ENCODE measurements around the gene IGLL1. TPM values are rescaled to one million over a fixed set of nuclear protein-coding genes. Genes with fewer than 3 reads are reported as not detected.

The IGLL1 gene
- total and polyA plus RNA-seq, 7 experiments from 2014 or later = 0.72 TPM; not detected in 6

DNA sequence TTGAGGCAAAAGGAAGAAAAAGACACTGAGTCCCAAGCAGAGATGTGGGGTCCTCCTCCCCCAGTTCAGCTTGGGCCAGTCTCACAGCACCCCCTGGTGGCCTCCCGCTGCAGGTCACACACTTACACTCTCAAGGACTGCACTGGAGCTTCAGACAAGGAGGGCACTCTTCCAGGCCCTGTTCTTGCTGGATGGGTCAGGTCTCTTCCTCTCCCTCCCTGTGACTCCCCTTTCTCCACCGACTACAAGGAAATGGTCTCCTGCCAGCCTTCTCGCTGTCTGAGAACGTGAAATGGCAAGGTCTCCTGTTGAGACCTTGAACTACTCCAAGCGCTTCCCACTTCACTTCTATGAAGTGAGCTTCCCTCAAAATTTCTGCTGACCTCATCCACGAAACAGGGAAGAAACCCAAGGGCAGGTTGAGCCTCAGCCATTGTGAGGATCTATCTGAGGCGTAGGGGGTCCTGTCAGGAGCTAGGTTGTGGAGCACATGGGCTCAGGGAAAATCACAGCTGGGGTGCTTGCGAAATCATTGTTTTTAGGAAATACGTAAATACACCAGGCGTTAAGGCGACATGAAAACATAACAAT, 11.2 kb upstream of the IGLL1 start:
- Mint-ChIP-seq H3K4me3 (no peak overlapping the region), H3K27ac (peak overlapping the region in 1 of 9 donors; percentile 10), H3K36me3 (peaks cover 0 to 10% (median 5%) of the 10 kb centered on the region in 5 donors), H3K27me3 (peaks cover 0 to 2% (median 0%) of the 10 kb centered on the region in 5 donors), H3K9me3 (peaks cover 0 to 12% (median 0%) of the 10 kb centered on the region in 11 donors), H3K4me1 (peaks cover 0 to 7% (median 0%) of the 10 kb centered on the region in 7 donors)
- DNase-seq (peak in 8 of 9 donors; percentile 26 to 55 (median 44)), ATAC-seq (peak; percentile 76)
- Histone ChIP-seq H3K36me3 (ENCODE audit: control insufficient read depth in 2 of 3, insufficient read depth in 3 of 3, low read length in 3 of 3) (no peaks in the 10 kb centered on the region), H3K27me3 (ENCODE audit: control insufficient read depth in 2 of 2, insufficient read depth in 2 of 2, low read length in 2 of 2) (no peaks in the 10 kb centered on the region), H3K4me1 (ENCODE audit: control insufficient read depth in 2 of 2, insufficient read depth in 2 of 2, low read length in 2 of 2) (no peaks in the 10 kb centered on the region), H3K4me3 (ENCODE audit: low read length) (no peak overlapping the region), H3K27ac (ENCODE audit: low read depth, low read length) (no peak overlapping the region), H3K9me3 (ENCODE audit: control insufficient read depth in 2 of 3, low read length in 3 of 3) (no peaks in the 10 kb centered on the region)
- intact Hi-C loops (cut with micrococcal nuclease) = no loop called here
- ChIA-PET CTCF (interaction anchor here (0.9 to 1.0 kb wide), 2 partner anchors 205 to 258 kb away, joined by 3 read pairs; no protein-coding TSS in a partner anchor), POLR2A (no interaction called here)

DNA sequence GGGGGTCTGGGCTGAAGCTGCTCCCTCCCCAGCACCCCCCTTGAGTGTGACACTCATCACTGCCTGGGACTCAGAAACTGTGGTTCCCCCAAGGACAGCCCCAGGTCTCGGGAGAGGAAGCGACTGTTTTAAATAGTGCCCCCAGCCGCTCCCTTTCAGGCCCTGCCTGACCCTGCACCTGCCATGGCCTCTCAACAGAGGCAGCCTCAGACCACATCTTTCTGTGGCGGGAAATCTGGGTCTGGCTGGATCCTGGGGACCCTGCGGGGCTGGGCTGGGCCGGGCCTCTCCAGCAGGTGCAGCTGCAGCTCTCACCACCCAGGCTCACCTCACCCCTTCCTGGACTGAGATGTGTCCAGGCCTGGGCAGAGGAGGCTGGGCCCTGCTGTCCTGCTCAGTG, 3.7 kb upstream of the IGLL1 start:
- Histone ChIP-seq H3K9me3 (ENCODE audit: control insufficient read depth in 2 of 3, low read length in 3 of 3) (no peaks in the 10 kb centered on the region), H3K36me3 (ENCODE audit: control insufficient read depth in 2 of 3, insufficient read depth in 3 of 3, low read length in 3 of 3) (no peaks in the 10 kb centered on the region), H3K27me3 (ENCODE audit: control insufficient read depth in 2 of 2, insufficient read depth in 2 of 2, low read length in 2 of 2) (no peaks in the 10 kb centered on the region), H3K4me1 (ENCODE audit: control insufficient read depth in 2 of 2, insufficient read depth in 2 of 2, low read length in 2 of 2) (no peaks in the 10 kb centered on the region), H3K4me3 (ENCODE audit: low read length) (no peak overlapping the region), H3K27ac (ENCODE audit: low read depth, low read length) (no peak overlapping the region)
- peaks cover 0 to under 1% (median 0%) of the 10 kb centered on the region in 11 donors for H3K9me3 Mint-ChIP-seq
- DNase-seq (no peak), ATAC-seq (no peak)
- H3K4me1 Mint-ChIP-seq = peaks cover 0 to 5% (median 0%) of the 10 kb centered on the region in 7 donors
- no peaks in the 10 kb centered on the region for H3K36me3 Mint-ChIP-seq
- POLR2A ChIA-PET = no interaction called here
- H3K4me3 Mint-ChIP-seq = no peak overlapping the region
- no peak overlapping the region for H3K27ac Mint-ChIP-seq
- CTCF ChIA-PET = interaction anchor here (0.6 kb wide), 1 partner anchor 315 kb away, joined by 3 read pairs; no protein-coding TSS in a partner anchor
- H3K27me3 Mint-ChIP-seq = peaks cover 0 to 16% (median 11%) of the 10 kb centered on the region in 5 donors
- intact Hi-C loops (cut with micrococcal nuclease) = no loop called here

DNA sequence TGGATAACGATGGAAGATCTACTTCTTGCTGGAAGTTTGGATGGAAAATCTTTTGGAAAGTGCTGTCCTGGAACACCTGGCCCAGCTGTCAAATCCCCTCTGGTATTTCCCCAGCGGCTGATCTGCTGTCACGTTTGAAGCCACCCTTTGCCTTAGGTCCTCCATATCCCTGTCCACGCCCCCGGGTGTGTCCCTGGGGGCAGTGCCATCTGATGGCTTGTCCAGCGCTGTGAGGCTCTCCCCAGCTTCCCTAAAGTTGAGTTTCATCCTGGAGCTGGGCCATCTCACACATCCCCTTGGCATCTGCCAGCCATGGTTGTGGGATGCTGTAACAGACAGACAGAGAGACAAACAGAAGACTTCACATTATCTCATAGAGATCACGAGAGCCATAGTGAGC, 3.1 kb upstream of the IGLL1 start:
- DNase-seq = no peak
- no peak overlapping the region for H3K4me3 Mint-ChIP-seq
- no peaks in the 10 kb centered on the region for H3K36me3 ChIP-seq (ENCODE audit: control insufficient read depth in 2 of 3, insufficient read depth in 3 of 3, low read length in 3 of 3)
- H3K4me1 ChIP-seq (ENCODE audit: control insufficient read depth in 2 of 2, insufficient read depth in 2 of 2, low read length in 2 of 2) = no peaks in the 10 kb centered on the region
- no peaks in the 10 kb centered on the region for H3K36me3 Mint-ChIP-seq
- peaks cover 0 to 2% (median 0%) of the 10 kb centered on the region in 11 donors for H3K9me3 Mint-ChIP-seq
- no peak overlapping the region for H3K4me3 ChIP-seq (ENCODE audit: low read length)
- no peak for ATAC-seq
- no peaks in the 10 kb centered on the region for H3K27me3 ChIP-seq (ENCODE audit: control insufficient read depth in 2 of 2, insufficient read depth in 2 of 2, low read length in 2 of 2)
- H3K27ac Mint-ChIP-seq = no peak overlapping the region
- ChIA-PET CTCF (no interaction called here), POLR2A (no interaction called here)
- peaks cover 0 to 23% (median 14%) of the 10 kb centered on the region in 5 donors for H3K27me3 Mint-ChIP-seq
- H3K27ac ChIP-seq (ENCODE audit: low read depth, low read length) = no peak overlapping the region
- H3K4me1 Mint-ChIP-seq = peaks cover 0 to 5% (median 0%) of the 10 kb centered on the region in 7 donors
- intact Hi-C loops (cut with micrococcal nuclease) = no loop called here
- H3K9me3 ChIP-seq (ENCODE audit: control insufficient read depth in 2 of 3, low read length in 3 of 3) = no peaks in the 10 kb centered on the region

DNA sequence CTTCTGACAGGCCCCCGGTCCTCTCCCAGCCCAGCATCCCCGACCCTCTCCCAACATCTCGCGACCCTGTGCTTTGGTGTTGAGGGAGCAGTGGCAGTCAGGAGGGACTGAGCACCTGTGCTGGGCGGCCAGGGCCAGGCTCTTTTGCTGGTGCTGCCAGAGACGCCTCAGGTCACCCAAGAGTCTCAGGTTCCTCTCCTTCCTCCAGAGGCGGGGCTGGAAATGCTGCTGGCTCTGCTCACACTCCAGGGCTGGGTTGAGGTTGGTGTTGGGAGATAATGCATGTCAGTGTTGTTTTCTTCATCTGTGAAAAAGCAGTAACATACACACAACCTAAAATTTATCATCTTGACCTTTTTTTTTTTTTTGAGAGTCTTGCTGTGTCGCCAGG, 1.2 kb upstream of the IGLL1 start:
- Histone ChIP-seq H3K4me1 (ENCODE audit: control insufficient read depth in 2 of 2, insufficient read depth in 2 of 2, low read length in 2 of 2) (no peaks in the 10 kb centered on the region), H3K27me3 (ENCODE audit: control insufficient read depth in 2 of 2, insufficient read depth in 2 of 2, low read length in 2 of 2) (no peaks in the 10 kb centered on the region), H3K36me3 (ENCODE audit: control insufficient read depth in 2 of 3, insufficient read depth in 3 of 3, low read length in 3 of 3) (no peaks in the 10 kb centered on the region), H3K4me3 (ENCODE audit: low read length) (no peak overlapping the region), H3K9me3 (ENCODE audit: control insufficient read depth in 2 of 3, low read length in 3 of 3) (no peaks in the 10 kb centered on the region), H3K27ac (ENCODE audit: low read depth, low read length) (no peak overlapping the region)
- H3K4me1 Mint-ChIP-seq = peaks cover 0 to 5% (median 0%) of the 10 kb centered on the region in 7 donors
- peaks cover 0 to 3% (median 0%) of the 10 kb centered on the region in 11 donors for H3K9me3 Mint-ChIP-seq
- ChIA-PET CTCF (no interaction called here), POLR2A (no interaction called here)
- no peak overlapping the region for H3K4me3 Mint-ChIP-seq
- no peak for DNase-seq
- no peak for ATAC-seq
- no peak overlapping the region for H3K27ac Mint-ChIP-seq
- no peaks in the 10 kb centered on the region for H3K36me3 Mint-ChIP-seq
- intact Hi-C loops (cut with micrococcal nuclease) = no loop called here
- H3K27me3 Mint-ChIP-seq = peaks cover 7 to 35% (median 26%) of the 10 kb centered on the region in 5 donors

DNA sequence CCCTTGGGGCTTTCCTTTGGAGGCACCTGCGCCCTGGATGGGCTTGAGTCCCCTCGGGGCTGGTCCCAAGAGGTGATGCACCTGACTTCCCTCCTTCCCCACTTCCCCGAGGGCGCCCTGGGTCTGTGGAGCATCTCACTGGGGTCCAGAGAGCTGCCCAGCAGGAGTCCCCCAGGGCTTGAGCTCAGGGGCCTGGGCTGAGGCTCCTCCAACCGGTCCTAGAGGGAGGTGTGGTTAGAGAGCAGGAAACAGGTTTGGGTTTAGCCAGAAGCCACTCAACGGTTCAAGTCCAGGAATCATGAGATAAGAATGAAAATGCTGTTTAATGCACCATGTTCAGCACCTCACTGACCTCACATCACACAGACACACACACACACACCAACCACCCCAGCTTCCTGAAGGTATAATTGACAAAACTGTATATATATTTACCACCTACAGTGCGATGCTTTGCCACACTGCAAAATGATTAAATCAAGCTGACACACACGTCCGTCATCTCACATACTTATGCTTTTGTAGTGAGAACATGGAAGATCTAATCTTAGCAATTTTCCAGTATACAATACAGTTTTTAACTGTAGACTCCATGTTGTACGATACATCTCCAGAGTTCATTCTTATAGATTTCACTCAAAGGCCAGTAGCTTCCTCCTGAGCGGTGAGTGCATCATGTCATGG, 628 bp upstream of the IGLL1 start:
- Mint-ChIP-seq H3K4me1 (peaks cover 0 to 5% (median 0%) of the 10 kb centered on the region in 7 donors), H3K4me3 (no peak overlapping the region), H3K9me3 (peaks cover 0 to 3% (median 0%) of the 10 kb centered on the region in 11 donors), H3K36me3 (no peaks in the 10 kb centered on the region), H3K27ac (no peak overlapping the region), H3K27me3 (peaks cover 11 to 40% (median 31%) of the 10 kb centered on the region in 5 donors)
- no peaks in the 10 kb centered on the region for H3K9me3 ChIP-seq (ENCODE audit: control insufficient read depth in 2 of 3, low read length in 3 of 3)
- intact Hi-C loops (cut with micrococcal nuclease) = no loop called here
- H3K4me1 ChIP-seq (ENCODE audit: control insufficient read depth in 2 of 2, insufficient read depth in 2 of 2, low read length in 2 of 2) = no peaks in the 10 kb centered on the region
- ATAC-seq (no peak), DNase-seq (no peak)
- H3K27ac ChIP-seq (ENCODE audit: low read depth, low read length) = no peak overlapping the region
- no peaks in the 10 kb centered on the region for H3K27me3 ChIP-seq (ENCODE audit: control insufficient read depth in 2 of 2, insufficient read depth in 2 of 2, low read length in 2 of 2)
- CTCF ChIA-PET = no interaction called here
- no peaks in the 10 kb centered on the region for H3K36me3 ChIP-seq (ENCODE audit: control insufficient read depth in 2 of 3, insufficient read depth in 3 of 3, low read length in 3 of 3)
- POLR2A ChIA-PET = no interaction called here
- no peak overlapping the region for H3K4me3 ChIP-seq (ENCODE audit: low read length)

DNA sequence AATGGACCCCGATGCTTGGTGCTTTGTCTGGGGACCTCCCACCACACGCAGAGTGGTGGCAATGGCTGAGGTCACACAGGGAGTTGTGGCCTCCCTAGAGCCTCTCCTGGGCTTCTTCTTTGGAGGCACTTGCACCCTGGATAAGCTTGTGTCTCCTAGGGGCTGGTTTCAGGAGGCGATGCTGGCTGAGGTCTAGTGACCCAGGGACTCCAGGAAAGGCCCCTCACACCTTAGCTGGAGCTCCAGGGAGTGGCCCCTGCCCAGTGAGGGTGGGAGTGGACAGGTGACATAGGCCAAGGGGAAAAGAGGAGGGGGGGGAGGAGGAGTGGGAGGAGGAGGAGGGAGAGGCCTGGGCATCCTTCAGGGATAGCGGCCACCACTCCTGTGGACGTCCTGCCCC, 810 bp downstream of the IGLL1 start:
- Mint-ChIP-seq H3K27me3 (peaks cover 15 to 39% (median 31%) of the 10 kb centered on the region in 5 donors), H3K9me3 (peaks cover 0 to 3% (median 0%) of the 10 kb centered on the region in 11 donors), H3K27ac (no peak overlapping the region), H3K36me3 (no peaks in the 10 kb centered on the region), H3K4me1 (peaks cover 0 to 5% (median 0%) of the 10 kb centered on the region in 7 donors), H3K4me3 (no peak overlapping the region)
- Histone ChIP-seq H3K4me3 (ENCODE audit: low read length) (no peak overlapping the region), H3K36me3 (ENCODE audit: control insufficient read depth in 2 of 3, insufficient read depth in 3 of 3, low read length in 3 of 3) (no peaks in the 10 kb centered on the region), H3K4me1 (ENCODE audit: control insufficient read depth in 2 of 2, insufficient read depth in 2 of 2, low read length in 2 of 2) (no peaks in the 10 kb centered on the region), H3K27ac (ENCODE audit: low read depth, low read length) (no peak overlapping the region), H3K9me3 (ENCODE audit: control insufficient read depth in 2 of 3, low read length in 3 of 3) (no peaks in the 10 kb centered on the region), H3K27me3 (ENCODE audit: control insufficient read depth in 2 of 2, insufficient read depth in 2 of 2, low read length in 2 of 2) (no peaks in the 10 kb centered on the region)
- POLR2A ChIA-PET = no interaction called here
- DNase-seq (no peak), ATAC-seq (no peak)
- intact Hi-C loops (cut with micrococcal nuclease) = no loop called here
- CTCF ChIA-PET = no interaction called here
